GM19468 (cell line): Measurements from ENCODE around the gene TFAP2E.

Source experiments
- ATAC-seq: cut with Tn5 transposase; IDR thresholded peaks from one replicate; pipeline ENCODE4 v1.9.1; 2021; ENCODE audit warnings: mild to moderate bottlenecking, moderate library complexity, moderate number of reproducible peaks; ENCODE audit not compliant: unreplicated experiment; ENCODE audit errors: extremely low read depth

Gene TFAP2E

DNA sequence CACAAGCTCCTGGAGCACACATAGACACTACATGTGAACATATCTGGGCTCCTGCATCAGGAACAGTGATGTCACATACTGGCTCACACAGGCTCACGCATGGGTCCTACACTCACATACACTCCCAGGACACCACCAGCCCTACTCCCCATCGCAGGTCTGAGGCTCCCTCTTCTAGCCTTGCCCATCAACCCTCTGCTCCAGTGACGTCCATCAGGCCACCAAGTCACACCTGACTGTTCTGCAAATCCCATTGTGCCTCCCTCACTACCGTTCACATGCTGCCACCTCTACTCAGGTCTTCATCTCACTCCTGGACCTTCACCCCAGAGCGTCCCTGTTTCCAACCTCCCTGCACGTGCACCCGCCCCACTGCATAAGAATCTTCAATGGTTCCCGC is 18.1 kb downstream of the TFAP2E start:
- no peak for ATAC-seq

DNA sequence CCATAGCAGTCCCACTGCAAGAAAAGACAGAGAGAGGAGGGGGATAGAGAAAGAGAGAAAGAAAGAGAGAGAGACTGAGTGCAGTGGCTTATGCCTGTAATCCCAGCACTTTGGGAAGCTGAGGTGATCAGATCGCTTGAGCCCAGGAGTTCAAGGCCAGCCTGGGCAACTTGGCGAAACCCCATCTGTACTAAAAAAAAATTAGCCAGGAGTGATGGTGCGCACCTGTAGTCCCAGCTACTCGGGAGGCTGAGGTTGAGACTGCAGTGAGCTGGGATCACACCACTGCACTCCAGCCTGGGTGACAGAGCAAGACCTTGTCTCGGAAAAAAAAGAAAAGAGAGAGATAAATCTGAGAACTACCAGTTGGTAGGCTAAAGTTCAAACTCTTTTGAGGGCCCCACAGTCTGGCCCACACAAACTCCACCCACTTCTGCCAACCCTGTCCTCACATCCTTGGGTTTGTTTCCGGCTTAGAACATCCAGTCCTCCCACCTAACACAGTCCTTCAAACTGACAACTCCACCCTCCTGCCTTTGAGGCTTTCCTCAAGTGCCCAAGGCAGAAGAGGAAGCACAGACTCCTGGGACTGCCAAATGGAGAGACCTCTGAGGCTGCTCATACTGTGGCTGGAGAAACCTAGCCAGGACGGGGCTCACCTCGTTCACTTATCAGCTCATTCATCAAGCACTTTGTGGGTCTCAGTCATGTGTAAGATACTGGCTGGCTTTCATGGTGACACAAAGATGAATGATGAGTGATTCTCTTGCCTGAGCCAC is 20.1 kb downstream of the TFAP2E start:
- no peak for ATAC-seq

DNA sequence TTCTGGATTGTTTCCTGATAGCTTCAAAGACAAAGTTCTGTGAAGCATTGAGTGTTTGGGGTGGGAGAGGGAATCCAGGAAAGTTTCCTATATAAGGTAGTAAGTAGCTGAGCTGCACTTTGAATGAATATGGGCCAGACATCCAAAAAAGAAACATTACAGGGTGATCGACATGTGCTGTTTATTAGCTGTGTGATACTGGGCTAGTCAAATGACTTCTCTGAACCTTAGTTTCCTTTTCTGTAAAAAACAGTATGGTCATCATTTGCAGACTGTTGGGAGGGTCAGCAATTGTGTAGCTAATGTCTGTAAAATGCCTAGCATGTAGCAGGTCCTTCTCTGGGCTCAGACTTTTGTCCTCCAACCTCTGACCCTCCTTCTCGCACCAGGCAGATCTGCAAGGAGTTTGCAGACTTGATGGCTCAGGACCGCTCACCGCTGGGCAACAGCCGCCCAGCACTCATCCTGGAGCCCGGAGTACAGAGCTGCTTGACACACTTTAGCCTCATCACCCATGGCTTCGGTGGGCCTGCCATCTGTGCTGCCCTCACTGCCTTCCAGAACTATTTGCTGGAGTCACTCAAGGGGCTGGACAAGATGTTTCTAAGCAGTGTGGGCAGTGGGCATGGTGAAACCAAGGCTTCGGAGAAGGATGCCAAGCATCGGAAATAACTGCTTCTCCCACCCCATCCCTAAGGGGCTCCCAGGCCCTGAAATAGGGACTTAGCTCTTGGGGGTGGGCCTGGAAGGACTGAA is 21.1 kb downstream of the TFAP2E start:
- ATAC-seq = no peak

DNA sequence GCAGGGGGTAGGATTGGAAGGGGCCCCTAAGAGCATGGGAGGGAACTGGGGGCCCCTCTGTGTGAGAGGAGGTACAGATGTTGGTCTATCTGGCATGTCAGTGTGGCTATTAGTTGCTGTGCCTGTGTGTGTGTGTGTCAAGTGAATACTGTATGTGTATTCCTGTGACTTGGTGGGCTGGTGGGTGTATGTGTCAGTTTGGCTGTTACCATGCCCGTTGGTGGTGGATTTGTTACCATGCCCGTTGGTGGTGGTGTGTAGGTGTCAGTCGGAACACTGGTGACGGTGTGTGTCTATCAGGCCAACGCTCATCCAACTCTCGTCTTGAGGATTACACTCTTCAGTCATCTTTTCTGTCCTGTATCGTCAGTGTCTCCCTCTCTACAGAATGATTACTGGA is 22.6 kb downstream of the TFAP2E start:
- ATAC-seq = no peak

DNA sequence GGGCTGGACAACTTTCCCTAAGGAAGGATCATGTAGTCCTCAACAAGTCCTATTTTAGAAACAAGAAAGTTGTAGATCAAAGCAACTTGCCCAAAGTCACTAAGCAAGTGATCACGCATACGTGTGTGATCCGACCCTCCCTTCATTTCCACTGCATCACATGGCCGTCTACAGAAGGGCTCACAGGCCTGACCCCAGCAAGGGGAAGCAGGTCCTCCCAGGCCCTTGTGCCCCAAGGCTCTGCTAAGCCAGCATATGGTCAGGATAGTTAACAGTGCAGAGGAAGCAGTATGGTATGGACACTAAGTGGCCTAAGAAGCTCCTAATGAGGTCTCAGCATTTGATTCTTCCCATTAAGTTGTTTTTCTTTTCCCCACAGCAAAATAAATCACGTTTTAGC is 24.8 kb downstream of the TFAP2E start:
- no peak for ATAC-seq

DNA sequence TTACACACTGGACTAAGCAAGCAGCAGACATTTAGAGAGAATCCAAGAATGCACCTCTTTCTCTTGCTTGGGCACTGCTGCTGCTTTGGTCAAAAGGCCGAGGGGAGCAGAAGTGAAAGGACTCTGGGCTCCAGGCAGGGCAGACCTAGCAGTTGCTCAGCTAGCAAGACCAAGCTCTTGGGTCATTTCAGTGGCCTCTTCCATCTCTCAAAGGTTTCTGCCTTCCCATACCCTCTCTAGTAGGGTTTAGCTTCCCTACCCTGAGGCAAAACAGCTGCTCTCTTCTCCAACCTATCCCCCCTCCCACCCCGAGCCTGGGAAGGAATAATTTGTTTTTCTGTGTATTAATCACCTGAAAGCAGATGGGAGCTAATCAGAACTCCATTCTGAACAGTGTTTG is 25.8 kb downstream of the TFAP2E start:
- ATAC-seq = no peak

DNA sequence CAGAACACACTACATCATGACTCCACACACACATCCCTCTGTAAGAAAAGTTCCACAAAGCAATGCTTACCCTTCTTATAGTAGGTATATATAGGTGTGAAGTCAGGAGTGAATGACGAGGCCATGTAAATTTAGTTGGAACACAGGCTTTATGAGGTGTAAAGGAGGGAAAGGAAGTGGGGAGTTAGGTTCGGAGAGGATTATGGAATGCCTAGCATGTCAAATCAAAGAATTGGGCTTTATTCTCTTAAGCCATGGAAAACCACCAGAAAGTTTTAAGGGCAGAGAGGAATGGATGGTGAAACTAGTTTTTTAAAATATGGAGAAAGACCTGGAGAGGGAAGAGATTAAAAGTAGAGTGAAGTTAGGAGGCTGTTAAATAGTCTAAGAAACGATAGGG is 26.3 kb downstream of the TFAP2E start:
- no peak for ATAC-seq

DNA sequence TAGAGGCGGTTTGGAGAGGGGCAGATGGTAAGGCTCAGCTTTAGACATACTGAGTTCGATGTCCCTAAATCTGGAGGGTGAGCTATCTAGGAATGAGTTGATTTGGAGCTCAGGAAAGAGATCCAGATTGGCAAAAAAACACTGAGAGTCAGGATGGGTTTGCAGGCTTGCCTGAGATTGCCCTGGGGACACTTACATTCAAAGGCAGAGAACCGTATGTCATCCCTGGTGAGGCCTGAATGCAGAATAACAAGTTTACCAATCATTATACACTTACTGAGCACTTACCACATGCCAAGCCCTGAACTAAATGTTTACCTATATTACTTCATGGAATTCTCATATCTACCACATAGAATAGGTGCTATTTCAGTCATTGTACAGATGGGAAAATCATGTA is 27.5 kb downstream of the TFAP2E start:
- no peak for ATAC-seq

DNA sequence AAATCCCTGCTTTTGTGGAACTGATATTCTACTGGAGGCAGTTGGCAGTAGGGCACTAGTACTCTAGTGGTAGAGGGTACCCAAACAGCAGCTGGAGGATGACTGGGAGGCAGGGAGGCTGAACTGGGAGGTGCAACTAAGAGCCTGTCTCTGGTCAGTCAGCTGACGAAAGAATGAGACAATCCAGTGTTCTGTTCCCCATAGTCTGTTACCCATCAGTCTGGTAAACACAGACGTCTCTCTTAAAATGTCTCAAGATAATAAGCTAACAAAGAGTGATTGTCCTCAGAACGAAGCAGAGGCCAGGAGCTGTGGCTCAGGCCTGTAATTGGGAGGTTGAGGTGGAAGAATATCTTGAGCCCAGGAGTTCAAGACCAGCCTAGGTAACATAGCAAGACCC is 30.4 kb downstream of the TFAP2E start:
- no peak for ATAC-seq

DNA sequence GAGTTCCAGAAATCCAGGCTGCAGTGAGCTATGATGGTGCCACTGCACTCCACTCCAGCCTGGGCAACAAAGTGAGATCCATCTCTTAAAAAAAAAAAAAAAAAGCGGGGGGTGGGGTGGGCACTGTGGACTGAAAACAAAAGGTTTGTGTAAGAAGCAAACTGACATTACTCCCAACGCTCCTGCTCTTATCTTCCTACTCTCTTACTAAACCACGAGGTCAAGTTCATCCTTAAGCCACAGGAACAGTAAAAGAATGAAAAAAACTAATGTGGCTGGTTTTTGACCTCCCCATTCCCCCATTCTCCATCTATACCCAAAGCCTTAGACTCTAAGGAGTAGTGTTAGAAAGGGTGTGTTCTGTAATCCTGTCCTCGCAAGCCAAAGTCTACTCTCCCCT is 30.8 kb downstream of the TFAP2E start:
- ATAC-seq = no peak

DNA sequence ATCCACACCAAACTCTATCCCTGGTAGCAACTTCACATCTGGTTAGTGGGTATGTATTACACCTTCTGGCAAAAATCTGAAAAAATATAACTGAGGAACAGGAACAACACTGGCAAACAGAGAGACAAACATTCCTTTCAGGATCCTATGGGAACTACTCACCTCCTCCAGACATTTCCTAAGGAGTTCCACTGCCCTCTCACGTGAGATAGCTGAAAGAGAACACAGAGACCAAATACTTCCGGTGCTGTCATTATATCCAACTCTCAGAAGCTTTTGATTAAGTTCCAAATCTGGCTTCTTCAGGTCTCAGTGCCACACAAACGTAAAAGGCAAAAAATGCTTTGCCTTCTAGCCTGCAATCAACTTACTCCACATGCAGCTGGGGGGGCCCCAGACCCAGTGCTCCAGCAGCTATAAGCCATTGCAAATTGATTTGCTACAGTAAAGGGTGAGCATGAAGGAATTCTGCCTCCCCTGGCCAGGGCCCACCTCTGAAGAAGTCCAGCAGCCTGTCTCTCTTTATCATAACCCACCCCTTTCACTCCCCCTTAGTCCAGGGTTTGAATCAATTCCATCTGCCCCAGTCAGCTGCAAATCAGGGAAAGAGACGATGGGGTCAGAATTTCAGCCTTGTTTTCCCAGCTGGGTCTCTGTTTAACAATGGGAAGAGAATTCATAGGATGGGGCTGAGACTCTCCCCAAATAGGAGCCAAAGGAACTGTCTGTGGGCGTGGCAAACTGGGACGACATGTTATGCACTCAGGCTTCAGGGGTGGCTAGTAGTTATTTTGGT is 32.2 kb downstream of the TFAP2E start:
- ATAC-seq = no peak

DNA sequence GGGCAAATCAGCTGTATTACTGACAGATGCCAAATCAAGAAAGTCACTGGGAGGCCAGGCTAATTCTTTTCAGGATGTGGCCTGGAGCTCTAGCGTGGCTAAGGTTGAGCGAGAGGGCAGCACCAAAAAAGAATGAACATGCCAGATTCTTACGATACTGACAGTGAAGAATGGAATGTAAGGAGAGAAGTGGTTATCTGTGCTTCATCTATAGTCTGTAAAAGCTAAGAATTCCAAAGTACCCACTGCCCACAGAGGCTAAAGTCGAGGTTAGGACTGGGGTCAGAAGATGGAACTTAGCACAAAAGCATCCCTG is 32.7 kb downstream of the TFAP2E start:
- ATAC-seq = no peak

DNA sequence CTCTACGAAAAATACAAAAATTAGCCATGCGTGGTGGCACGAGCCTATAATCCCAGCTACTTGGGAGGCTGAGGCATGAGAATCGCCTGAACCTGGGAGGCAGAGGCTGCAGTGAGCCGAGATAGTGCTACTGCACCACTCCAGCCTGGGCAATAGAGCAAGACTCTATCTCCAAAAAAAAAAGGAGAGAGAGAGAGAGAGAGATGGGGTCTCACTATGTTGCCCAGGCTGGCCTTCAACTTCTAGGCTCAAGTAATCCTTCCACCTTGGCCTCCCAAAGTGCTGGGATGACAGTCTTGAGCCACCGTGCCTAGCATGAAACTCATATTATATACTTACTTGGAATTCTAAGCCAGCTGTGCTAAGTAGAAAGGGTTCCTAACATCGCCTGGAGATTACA is 38.5 kb downstream of the TFAP2E start:
- ATAC-seq = no peak

DNA sequence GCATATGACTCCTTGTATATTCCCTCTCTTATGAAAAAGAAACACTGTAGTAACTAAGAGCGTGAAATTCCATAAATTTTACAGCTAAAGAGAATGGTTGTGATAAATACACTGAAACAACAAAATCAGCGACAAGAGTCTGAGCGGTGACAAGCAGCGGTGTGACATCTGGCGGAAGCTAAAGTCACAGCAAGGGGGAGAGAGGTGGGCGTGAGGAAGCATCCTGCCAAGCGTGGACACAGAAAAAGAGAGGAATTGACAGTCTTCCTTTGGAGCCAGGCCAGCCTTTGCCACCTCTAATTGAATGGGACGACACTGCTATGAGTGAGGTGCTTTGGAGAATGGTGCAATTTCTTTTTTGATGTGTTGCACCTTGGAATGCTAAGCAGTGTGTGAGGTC is 42.3 kb downstream of the TFAP2E start:
- no peak for ATAC-seq

DNA sequence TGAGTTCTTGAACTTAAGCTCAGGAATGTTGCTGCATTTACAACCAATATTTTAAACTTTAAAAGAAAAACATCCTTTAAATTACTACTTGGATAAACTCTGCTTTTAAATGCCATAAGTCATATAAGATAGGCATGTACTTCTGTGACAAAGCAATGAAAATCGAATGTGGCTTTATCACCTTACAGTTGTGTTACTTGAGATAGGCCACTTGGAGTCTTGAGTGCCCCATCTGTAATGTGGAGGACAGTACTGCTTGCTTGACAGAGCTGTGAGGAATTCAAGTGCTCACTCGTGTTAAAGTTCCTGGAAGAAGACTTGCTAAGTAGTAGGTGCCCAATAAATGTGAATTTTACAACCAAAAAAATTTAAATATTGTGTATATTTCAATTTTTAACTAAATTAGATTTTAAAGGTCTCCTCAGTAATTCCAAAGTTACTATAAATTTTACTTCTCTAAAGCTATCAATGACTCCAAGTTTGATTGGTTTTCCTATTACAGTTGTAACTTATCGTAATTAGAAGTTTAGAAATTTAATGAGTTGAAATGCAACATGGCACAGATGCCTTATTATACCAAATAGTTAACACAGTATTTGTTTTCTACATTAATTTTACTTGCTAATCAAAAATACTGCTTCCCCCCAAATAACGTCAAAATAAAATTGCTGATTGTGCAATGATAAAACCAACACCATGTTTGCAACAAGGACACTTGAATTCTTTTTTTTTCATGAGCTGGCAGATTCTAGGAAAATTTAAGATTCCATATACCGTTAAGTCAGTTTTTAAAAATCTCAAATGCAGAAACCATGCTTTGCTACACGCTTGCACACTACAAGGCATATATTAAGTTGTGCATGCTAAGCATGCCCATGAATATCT is 46.4 kb downstream of the TFAP2E start:
- ATAC-seq = no peak

DNA sequence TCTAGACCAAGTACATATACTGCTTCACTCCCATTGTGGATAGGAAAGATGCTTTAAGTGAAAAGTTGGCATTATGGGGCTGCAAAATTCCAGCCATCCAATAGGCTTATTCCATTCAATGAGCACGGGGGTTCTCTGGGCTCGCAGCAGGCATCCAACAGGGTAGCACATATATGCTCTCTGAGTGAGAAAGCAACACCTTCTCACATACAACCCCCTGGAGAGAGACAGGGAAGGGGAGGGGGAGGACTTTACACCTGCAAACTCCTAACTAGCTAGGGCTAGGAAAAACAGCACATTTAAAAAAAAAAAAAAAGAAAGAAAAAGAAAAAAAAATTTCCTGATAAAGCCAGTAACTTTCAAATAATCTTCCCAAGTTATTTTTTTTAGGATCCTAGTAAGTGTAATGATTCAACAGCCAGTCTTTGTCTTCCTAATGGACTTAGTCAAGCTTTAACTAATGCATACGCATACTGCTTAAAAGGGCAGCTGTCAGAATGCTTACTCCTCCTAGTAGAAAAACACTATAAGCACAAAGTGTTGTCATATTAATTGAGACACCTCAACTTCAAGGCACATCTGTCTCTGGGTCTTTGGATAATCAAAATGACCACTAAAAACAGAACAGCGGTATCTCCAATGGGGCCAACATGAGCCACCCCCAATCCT is 49.5 kb downstream of the TFAP2E start:
- no peak for ATAC-seq

DNA sequence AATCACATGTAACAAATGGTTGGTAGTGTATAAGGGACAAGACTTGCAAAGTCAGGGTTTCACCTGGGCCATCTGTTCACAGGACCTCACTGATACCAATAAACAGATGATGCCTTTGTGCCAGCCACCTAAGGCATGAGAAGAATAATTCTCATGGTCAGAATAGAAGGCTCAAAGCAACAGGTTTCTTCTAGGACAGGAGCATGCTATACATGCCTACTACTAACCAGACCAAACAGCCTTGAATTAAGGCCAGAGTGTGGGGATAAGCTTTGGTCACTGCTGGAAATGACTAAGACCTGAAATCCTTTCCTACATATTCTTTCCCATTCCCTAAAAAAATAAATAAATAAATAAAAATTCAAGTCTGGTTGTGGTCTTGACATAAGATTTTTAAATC is 50.7 kb downstream of the TFAP2E start:
- no peak for ATAC-seq

DNA sequence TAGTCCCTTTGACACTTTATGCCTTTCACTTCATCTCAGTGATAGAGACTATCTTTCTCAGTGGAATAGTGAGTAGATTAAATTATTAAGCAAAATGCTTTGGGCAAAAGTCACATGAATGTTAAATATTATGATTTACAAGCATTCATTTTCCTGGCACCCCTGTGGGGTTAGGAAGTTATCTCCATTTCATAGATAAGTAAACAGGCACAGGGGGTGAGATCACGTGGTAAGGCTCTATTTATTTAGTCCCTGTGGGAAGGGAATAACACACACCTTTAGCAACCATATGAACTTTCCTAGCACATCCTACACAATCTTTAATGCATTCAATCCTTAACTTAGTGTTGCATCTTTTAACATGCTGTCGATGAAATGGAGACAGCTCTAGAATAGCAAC is 55.9 kb downstream of the TFAP2E start:
- no peak for ATAC-seq

DNA sequence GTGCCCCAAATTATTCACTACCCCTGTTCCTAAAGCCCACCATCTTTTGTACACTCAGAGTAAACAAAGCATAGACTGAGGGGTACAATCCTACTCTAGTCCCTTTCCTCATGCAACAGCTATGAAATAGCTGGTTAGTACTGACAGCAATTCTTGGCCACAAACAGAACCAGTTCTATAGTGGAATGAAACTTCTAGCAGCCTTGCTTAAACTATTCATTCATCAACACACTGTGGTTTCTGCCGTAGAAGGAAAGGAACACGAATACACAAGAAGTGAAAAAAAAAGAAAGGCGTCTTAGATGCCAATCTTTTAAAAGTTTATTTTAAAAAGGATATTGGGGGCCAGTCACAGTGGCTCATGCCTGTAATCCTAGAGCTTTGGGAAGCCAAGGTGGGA is 58.3 kb downstream of the TFAP2E start:
- ATAC-seq = no peak

DNA sequence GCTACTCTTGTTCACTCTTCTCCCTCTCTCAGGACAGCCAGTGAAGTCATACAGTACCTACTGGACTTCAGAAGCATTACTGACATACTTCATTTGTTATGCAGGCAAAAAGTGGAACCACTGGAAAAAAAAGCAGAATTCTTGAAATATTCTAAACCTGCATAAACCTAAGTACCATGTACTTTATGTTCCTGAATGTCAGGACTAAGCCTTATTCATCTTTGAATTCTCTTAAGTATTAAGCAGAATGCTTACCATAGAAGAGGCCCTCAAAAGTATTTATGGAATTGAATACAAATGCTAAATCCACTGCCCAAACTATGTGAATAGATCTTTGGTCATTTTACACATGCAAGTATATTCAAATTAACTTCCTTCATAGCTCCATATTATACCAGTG is 60.4 kb downstream of the TFAP2E start:
- ATAC-seq = no peak
